Activated B cell treated with CpG ODN at 0.5 μM for 24 hours (primary cell): ENCODE results near the gene MPPED2. TPM values are rescaled to one million over a fixed set of nuclear protein-coding genes. Genes with fewer than 3 reads are reported as not detected.

Experiments used
- ATAC-seq: fragments of 200-7000 bp; cut with Tn5 transposase; one replicate; pipeline ENCODE4 v1.10.0; 2021; ENCODE audit warnings: low read depth, mild to moderate bottlenecking, moderate library complexity
- CTCF ChIA-PET: fragments of 350-600 bp; sonication (Branson Sonifier 250); formaldehyde crosslinking; loops from one replicate; lab custom pipeline; 2021; ENCODE audit warnings: antibody characterized with exemption; lab: Charles Lee
- POLR2A ChIA-PET: fragments of 350-600 bp; sonication (Branson Sonifier 250); formaldehyde crosslinking; loops from one replicate; lab custom pipeline; 2021; ENCODE audit warnings: antibody characterized with exemption; lab: Charles Lee
- DNase-seq: peaks from one replicate; pipeline ENCODE4 v3.0.0; 2022
- H3K27ac Mint-ChIP-seq: one replicate; pipeline ENCODE4 v1.8.0; 2020; ENCODE audit warnings: mixed read lengths
- H3K27me3 Mint-ChIP-seq: one replicate; pipeline ENCODE4 v1.8.0; 2021; ENCODE audit warnings: mixed read lengths
- H3K36me3 Mint-ChIP-seq: one replicate; pipeline ENCODE4 v1.8.0; 2021; ENCODE audit warnings: low read depth, mixed read lengths
- H3K4me1 Mint-ChIP-seq: one replicate; pipeline ENCODE4 v1.8.0; 2021; ENCODE audit warnings: mixed read lengths
- H3K4me3 Mint-ChIP-seq: one replicate; pipeline ENCODE4 v1.8.0; 2020; ENCODE audit warnings: mild to moderate bottlenecking, mixed read lengths
- H3K9me3 Mint-ChIP-seq: one replicate; pipeline ENCODE4 v1.8.0; 2020; ENCODE audit warnings: mixed read lengths
- CTCF ChIP-seq: fragments of 200-600 bp; IDR thresholded peaks from one replicate; pipeline ENCODE4 v1.8.0; 2022; ENCODE audit warnings: antibody characterized with exemption, mild to moderate bottlenecking
- intact Hi-C: fragments of 100-400 bp; cut with micrococcal nuclease; formaldehyde crosslinking; loops from one replicate; pipeline ENCODE4 v1.15.1; 2024
- total RNA-seq: library from RNA; stranded (reverse); gene quantifications from 2 replicates; pipeline ENCODE4 v1.2.3, GENCODE V29; 2022

The MPPED2 gene
- total RNA-seq, 1 donor from 2014 or later = 1.7 TPM

- CTCF ChIA-PET = no interaction called here
- H3K4me3 Mint-ChIP-seq = no peak overlapping the region
Observed at GRCh38 chr11:30508594-30508993, 77.6 kb downstream of the MPPED2 start.

GRCh38 chr11:30505603-30506002, 80.5 kb downstream of the MPPED2 start:
- DNase-seq = no peak
- no peak overlapping the region for H3K4me3 Mint-ChIP-seq
- no peaks in the 10 kb centered on the region for H3K9me3 Mint-ChIP-seq
- H3K4me1 Mint-ChIP-seq = no peaks in the 10 kb centered on the region
- no peak for TF ChIP-seq CTCF
- no peak overlapping the region for H3K27ac Mint-ChIP-seq
- POLR2A ChIA-PET = no interaction called here
- no peak for ATAC-seq
- peaks cover 2% of the 10 kb centered on the region for H3K27me3 Mint-ChIP-seq
- H3K36me3 Mint-ChIP-seq = no peaks in the 10 kb centered on the region
- CTCF ChIA-PET = no interaction called here
- intact Hi-C loops = no loop called here

More at GRCh38 chr11:30508594-30508993, 77.6 kb downstream of the MPPED2 start:
- no peak for TF ChIP-seq CTCF
- H3K4me1 Mint-ChIP-seq = peaks cover 7% of the 10 kb centered on the region
- H3K27me3 Mint-ChIP-seq = no peaks in the 10 kb centered on the region
- intact Hi-C loops = no loop called here
- no peaks in the 10 kb centered on the region for H3K9me3 Mint-ChIP-seq
- ATAC-seq (no peak), DNase-seq (no peak)
- POLR2A ChIA-PET = no interaction called here
- no peaks in the 10 kb centered on the region for H3K36me3 Mint-ChIP-seq
- no peak overlapping the region for H3K27ac Mint-ChIP-seq

- H3K9me3 Mint-ChIP-seq = no peaks in the 10 kb centered on the region
- POLR2A ChIA-PET = no interaction called here
- H3K27ac Mint-ChIP-seq = no peak overlapping the region
- CTCF ChIA-PET = no interaction called here
- TF ChIP-seq CTCF = no peak
- H3K27me3 Mint-ChIP-seq = peaks cover 2% of the 10 kb centered on the region
- H3K4me1 Mint-ChIP-seq = no peaks in the 10 kb centered on the region
- intact Hi-C loops = no loop called here
- DNase-seq (no peak), ATAC-seq (no peak)
- no peaks in the 10 kb centered on the region for H3K36me3 Mint-ChIP-seq
- no peak overlapping the region for H3K4me3 Mint-ChIP-seq
Observed at GRCh38 chr11:30504468-30504867, 81.7 kb downstream of the MPPED2 start.

GRCh38 chr11:30503156-30503555, 83.0 kb downstream of the MPPED2 start:
- Mint-ChIP-seq H3K27ac (no peak overlapping the region), H3K36me3 (no peaks in the 10 kb centered on the region), H3K9me3 (no peaks in the 10 kb centered on the region), H3K27me3 (peaks cover 2% of the 10 kb centered on the region), H3K4me3 (no peak overlapping the region), H3K4me1 (no peaks in the 10 kb centered on the region)
- intact Hi-C loops = no loop called here
- ChIA-PET POLR2A (no interaction called here), CTCF (no interaction called here)
- ATAC-seq (no peak), DNase-seq (no peak)
- no peak for TF ChIP-seq CTCF

GRCh38 chr11:30502305-30502704, 83.8 kb downstream of the MPPED2 start:
- Mint-ChIP-seq H3K27ac (no peak overlapping the region), H3K4me3 (no peak overlapping the region), H3K4me1 (no peaks in the 10 kb centered on the region), H3K27me3 (peaks cover 2% of the 10 kb centered on the region), H3K36me3 (no peaks in the 10 kb centered on the region), H3K9me3 (no peaks in the 10 kb centered on the region)
- ChIA-PET POLR2A (no interaction called here), CTCF (no interaction called here)
- DNase-seq (no peak), ATAC-seq (no peak)
- intact Hi-C loops = no loop called here
- TF ChIP-seq CTCF = no peak
